Lower leg skin (tissue), 4 donors: ENCODE results near the gene ENOX2. TPM values are rescaled to one million over a fixed set of nuclear protein-coding genes. Genes with fewer than 3 reads are reported as not detected.
A peak's percentile ranks its signal among the peaks of the same experiment; 100 is the strongest.

Source experiments
- DNase-seq, 2 donors: peaks; one replicate each; pipeline ENCODE4 v3.0.0-alpha.2; 2019; ENCODE audit warnings: low spot score in 2 of 2
- H3K4me3 ChIP-seq: fragments of 200-600 bp; sonication (generic); 2 replicates; pipeline ENCODE4 v1.5.1; 2017; ENCODE audit warnings: mild to moderate bottlenecking, low read depth; ENCODE audit not compliant: poor library complexity, severe bottlenecking
- CTCF ChIP-seq, 3 donors: fragments of 450-650 bp; IDR thresholded peaks; one replicate each; pipeline ENCODE4 v1.5.1; 2016; ENCODE audit warnings: antibody characterized with exemption in 3 of 3, mild to moderate bottlenecking in 3 of 3, moderate library complexity in 2 of 3
- POLR2A ChIP-seq, 2 donors: fragments of 450-650 bp; IDR thresholded peaks; one replicate each; pipeline ENCODE4 v1.6.1; 2016 to 2017; ENCODE audit warnings: antibody characterized with exemption in 2 of 2, mild to moderate bottlenecking in 1 of 2, moderate library complexity in 1 of 2
- WGBS, 2 donors: methylation state at CpG; one replicate each; pipeline ENCODE4 v1.1.5; 2018; 5-methylcytosine and 5-hydroxymethylcytosine counted together
- intact Hi-C: fragments of 100-400 bp; cut with DNase I; formaldehyde crosslinking; loops from one replicate; pipeline ENCODE4 v1.15.0; 2023; ENCODE audit warnings: low total_unique reads
- total RNA-seq, 4 donors: library from RNA; depleted of rRNA; stranded (reverse); fragments of >200 nt; gene quantifications; one replicate each; pipeline ENCODE4 v1.1.0, GENCODE V29; 2016

The ENOX2 gene
- total RNA-seq, 4 donors from 2014 or later: 6.5 to 9.5 (median 8.3) TPM

DNA sequence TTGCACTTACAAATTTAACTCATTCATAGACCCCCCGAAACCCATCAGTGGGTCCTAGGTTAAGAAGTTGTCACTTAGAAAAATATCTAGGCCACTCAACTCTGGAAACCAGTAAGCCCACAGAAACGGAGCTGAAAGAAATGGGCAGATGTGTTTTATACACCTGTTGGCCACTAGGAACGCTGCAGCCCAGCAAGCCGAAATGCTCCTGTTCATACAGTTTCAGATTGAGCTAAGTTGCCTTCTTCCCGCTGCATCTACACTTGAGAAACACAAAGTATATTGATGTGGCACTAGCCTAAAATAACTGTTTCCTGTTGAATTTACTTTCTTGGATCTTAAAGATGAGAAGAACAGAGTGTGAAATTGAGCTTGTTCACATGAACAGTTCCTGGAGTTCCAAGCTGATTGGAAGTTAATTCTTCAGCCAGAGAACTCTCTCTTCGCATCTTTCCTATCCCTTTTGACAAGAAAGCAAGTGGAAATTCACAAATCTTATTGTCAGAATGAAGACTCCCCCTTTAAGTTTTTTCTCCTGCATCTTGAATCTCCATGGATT is 327.1 kb downstream of the ENOX2 start:
- DNase-seq: peak in 1 of 2 donors; percentile 84
- intact Hi-C loops: no loop called here
- TF ChIP-seq CTCF (IDR thresholded peaks at IDR 0.05) (no peak), POLR2A (IDR thresholded peaks at IDR 0.05) (no peak)
- H3K4me3 ChIP-seq: no peak overlapping the region
- 25 to 31% methylated on average over 6 of the region's 6 CpGs for WGBS, 2 donors

Other genes starting within 250 kb of the ENOX2 start
- not detected for gene ARHGAP36, start 155.1 kb upstream of the ENOX2 start, total RNA-seq